GM12891 (cell line): ENCODE measurements around the gene ART3.

ENCODE experiments used
- POLR2A ChIP-seq: IDR thresholded peaks from 2 replicates; pipeline ENCODE4 v1.6.1; 2011; ENCODE audit warnings: low read depth, low read length, control low read depth
- POLR2AphosphoS5 ChIP-seq: IDR thresholded peaks from 2 replicates; pipeline ENCODE4 v1.6.1; 2011; ENCODE audit warnings: low read depth, low read length, control low read depth

- no peak for TF ChIP-seq POLR2AphosphoS5
- no peak for TF ChIP-seq POLR2A
These were observed 16.2 kb upstream of the ART3 start for GRCh38 chr4:76058302-76058701.
